ENCODE data around the gene SCAMP2.
"Not testable (repeated sequence)": the region's sequence is repeated elsewhere in the genome, so short reads cannot be mapped to it uniquely, and the experiment has no call there.

Gene SCAMP2

GRCh38 chr15:74890665-74890960 is 17.4 kb upstream of the SCAMP2 start:
- DNase-seq (ENCODE audit: low read depth) = no peak

DNA sequence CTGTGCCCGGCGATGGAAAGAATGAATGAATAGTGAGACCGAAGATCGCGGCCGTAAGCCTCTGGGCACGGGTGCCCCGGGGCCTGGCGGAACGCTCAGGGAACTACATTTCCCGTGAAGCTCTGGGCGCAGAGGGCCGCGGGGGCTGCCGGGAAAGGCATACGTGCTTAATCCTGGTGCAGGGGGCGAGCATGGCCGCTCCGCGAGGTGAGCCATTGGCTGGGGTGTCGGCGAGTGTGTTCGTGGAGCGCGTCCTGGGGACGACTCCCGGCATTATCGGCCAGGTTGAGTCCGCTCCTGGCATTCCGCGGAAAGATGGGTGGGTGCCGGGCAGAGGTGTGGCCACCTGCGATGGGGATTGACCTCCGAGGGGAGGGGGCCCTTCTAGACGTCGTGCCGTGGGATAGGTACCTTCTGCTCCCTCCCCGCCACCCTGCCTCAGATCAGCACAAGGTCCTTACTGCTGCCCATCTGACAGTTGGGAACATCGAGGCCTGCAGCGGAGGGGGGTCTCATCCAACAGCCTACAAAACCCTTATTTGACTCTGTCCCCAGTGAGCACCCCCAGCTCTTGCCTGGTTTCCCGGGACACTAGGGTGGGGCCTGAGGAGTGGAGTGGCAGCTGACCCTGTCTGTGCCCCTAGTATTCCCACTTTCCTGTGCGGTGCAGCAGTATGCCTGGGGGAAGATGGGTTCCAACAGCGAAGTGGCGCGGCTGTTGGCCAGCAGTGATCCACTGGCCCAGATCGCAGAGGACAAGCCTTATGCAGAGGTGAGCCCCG is 16.9 kb upstream of the SCAMP2 start, which contains the start of gene MPI:
TSS of gene MPI (plus strand) at position 160 of the 782 bp plus-strand sequence. CDS start at position 192, 32 bp downstream.
- DNase-seq (ENCODE audit: low read depth) = peak; percentile 68

- DNase-seq (ENCODE audit: low read depth) = no peak
These were observed 16.3 kb upstream of the SCAMP2 start for GRCh38 chr15:74889390-74889882.

- no peak for DNase-seq (ENCODE audit: low read depth)
These were observed 15.6 kb upstream of the SCAMP2 start for GRCh38 chr15:74888716-74889115.

DNA sequence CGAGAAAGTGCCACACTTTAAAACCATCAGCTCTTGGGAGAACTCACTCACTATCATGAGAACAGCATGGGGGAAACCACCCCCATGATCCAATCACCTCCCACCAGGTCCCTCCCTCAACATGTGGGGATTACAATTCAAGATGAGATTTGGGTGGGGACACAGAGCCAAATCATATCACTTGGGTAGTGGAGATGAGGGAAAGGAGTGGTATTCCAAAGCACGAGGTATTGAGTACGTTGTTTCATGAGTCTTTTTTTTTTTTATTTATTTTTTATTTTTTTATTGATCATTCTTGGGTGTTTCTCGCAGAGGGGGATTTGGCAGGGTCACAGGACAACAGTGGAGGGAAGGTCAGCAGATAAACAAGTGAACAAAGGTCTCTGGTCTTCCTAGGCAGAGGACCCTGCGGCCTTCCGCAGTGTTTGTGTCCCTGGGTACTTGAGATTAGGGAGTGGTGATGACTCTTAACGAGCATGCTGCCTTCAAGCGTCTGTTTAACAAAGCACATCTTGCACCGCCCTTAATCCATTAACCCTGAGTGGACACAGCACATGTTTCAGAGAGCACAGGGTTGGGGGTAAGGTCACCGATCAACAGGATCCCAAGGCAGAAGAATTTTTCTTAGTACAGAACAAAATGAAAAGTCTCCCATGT is 14.5 kb upstream of the SCAMP2 start:
- not testable (repeated sequence) for DNase-seq (ENCODE audit: low read depth)

DNA sequence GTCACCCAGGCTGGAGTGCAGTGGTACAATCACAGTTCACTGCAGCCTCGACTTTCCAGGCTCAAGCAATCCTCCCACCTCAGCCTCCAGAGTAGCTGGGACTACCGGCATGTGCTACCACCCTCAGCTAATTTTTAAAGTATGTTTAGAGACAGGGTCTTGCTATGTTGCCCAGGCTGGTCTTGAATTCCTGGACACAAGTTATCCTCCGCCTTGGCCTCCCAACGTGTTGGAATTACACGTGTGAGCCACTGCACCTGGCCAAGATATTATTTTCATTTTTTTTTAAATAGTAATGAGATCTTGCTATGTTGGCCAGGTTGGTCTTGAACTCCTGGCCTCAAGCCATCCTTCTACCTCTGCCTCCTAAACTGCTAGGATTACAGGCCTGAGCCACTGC is 12.3 kb upstream of the SCAMP2 start:
- no peak for DNase-seq (ENCODE audit: low read depth)

- no peak for DNase-seq (ENCODE audit: low read depth)
These were observed 11.5 kb upstream of the SCAMP2 start for GRCh38 chr15:74884428-74885223.

DNA sequence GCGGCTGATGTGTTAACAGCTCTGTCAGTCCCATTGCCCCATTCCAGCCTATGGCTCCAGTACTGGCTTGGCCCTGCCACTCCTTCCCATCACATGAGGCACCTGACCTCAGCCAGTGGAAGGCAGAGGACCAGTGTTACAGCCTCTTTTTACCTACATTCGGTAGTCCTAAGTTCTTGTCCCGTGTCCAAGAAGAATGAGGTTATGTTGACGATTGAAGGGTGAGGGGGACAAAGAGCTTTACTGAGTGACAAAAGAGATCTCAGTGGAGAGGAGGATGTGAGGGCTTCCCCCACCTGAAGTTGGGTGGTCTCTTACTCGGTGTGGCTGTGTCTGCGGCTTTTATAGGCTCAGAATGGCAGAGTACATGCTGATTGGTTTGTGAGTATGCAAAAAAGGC is 9.4 kb upstream of the SCAMP2 start:
- no peak for DNase-seq (ENCODE audit: low read depth)

DNA sequence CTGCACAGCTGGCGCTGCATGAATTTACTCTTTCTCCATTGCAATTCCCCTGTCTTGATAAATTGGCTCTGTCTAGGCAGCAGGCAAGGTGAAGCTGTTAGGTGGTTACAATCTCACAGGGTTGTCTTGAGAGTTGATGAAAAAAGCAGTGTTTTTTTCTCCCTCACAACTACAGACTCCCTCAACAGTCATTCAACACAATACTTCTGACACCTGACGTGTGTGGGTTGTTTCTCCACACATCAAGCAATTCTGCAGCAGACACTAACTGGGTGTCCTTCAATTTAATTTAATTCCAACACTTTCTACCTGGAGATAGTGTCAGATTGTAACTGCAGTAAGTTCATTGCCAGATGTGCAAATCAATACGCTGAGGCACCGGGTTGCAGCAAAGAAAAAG is 5.1 kb upstream of the SCAMP2 start:
- no peak for DNase-seq (ENCODE audit: low read depth)

GRCh38 chr15:74873756-74874424 is 725 bp upstream of the SCAMP2 start:
- no peak for DNase-seq (ENCODE audit: low read depth)

DNA sequence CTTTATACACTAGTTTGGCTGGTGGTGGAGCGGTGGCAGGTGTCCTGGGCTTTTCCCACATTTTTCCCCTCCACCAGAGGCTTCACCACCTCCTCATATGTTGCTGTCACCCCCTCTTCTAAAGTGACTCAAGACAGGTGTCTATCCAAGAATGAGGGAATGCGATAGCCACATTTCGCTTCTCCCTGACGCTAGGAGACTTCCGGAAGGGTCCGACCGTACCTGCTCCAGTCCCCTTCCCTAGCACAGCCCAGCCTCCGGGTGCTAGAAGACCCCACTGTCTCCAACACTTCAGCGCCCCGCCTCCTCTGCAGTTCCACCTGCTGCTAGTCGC is 496 bp downstream of the SCAMP2 start:
- no peak for DNase-seq (ENCODE audit: low read depth)

DNA sequence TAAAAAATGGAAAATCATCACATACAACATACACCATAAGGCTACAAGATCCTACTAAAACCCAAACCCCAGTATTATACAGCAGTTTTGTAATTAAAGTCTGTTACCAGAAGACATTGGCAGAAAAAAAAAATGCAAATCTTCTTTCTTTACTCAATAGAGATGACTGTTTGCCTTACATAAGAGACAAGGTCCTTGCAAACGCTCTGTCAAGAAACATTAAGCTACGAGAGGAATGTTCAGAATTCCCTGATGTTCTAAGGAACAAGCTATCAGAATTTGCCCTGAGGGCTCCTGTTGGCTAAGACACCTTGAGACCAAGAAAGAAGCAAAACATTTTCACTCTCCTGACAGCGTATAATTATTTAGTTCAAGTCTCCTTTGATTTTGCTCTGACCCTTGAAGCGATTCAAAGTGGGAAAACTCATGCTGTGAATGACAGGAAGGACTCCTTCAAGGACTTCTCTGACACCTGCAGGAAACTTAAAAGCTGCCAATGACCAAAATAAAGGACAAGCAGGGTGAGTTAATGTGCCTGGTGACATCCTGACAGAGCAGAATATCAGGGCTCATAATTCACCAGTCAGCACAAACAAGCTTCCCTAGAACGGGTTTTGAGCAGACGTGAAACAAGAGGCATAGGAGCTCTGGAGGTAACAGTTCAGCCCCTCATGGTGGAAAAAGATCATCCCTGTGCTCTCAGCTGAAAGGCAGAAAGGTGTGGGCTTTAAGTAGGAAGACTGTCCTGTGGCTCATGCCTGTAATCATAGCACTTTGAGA is 2.5 kb downstream of the SCAMP2 start:
- DNase-seq (ENCODE audit: low read depth) = peak; percentile 21

DNA sequence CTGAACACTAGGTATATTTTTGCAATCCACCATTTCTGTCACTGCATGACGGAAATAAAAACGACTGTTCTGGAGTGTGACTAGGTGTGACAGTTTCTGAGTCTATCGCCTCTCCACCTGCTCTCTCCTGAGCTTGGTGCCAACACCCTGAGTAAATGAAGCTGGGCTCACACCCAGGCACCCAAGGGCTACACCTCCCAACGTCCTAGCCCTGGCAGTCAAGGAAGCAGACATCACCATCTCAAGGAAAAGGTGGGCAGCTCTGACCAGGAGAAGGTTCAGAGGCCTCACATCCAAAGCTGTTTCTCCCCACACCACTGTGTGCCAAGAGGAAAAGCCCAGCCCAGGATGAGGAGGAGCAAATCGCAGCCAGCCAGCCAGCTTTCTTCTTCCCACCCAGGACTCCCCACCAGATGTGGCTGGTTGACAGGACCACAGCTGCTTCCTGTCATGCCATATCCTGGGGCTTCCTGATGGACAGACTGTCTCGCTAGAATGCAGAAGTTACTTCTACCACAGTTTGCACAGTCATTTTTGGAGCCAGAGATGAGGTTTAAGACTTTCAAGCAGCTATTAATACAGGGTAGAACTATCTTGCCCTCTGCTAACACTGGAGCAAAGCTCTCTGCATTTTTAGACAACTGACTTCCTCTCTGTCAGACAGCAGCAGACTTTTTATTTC is 3.3 kb downstream of the SCAMP2 start:
- no peak for DNase-seq (ENCODE audit: low read depth)

- DNase-seq (ENCODE audit: low read depth) = no peak
These were observed 3.8 kb downstream of the SCAMP2 start for GRCh38 chr15:74869372-74869725.

DNA sequence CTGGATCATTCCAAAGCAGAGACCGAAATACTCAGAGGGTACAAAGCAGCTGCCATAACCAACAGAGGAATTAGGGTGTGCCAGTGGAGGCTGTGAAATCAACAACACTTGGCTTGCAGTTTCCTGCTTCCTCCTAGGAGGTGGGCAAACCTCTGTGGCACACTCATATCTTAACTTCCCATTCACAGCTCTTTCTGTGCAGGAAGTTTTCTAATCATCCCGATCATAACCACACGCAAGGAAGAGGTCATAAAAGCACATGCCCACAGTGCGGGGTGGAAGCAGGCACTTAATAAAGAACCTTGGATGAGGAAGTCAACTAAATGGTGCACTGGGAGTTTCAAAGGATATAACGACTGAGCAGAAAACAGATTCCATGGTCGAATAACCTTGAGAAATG is 5.1 kb downstream of the SCAMP2 start:
- no peak for DNase-seq (ENCODE audit: low read depth)

DNA sequence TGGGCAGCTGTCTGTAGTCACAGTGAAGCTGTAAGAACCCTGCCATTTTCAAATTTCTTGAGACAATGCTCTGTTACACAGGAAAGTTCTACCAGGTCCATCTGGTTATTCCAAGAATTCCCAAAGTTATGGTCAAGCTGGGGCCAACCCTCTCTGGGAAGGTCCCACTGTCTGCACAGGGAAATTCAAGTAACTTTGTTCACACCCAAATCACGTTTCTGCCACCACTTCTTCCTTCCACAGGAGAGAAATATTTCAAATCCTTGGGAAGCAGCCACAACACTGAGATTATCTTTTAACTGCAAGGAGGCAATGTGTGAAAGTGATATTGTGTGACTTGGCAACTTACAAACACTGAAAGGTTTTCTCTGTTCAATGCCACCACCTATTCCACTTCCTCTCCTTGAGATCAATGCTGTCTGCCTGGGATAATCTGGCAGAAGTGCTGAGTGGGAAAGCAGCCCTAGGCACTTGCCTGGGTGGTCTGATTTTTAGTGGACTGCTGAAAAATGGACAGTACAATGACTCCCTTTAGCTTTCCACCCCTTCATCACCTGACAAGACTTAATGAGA is 5.6 kb downstream of the SCAMP2 start:
- DNase-seq (ENCODE audit: low read depth) = no peak

- DNase-seq (ENCODE audit: low read depth) = peak; percentile 33
These were observed 7.1 kb downstream of the SCAMP2 start for GRCh38 chr15:74866090-74866489.

GRCh38 chr15:74865316-74865715 is 7.8 kb downstream of the SCAMP2 start:
- DNase-seq (ENCODE audit: low read depth) = no peak

GRCh38 chr15:74864296-74864695 is 8.9 kb downstream of the SCAMP2 start:
- no peak for DNase-seq (ENCODE audit: low read depth)

DNA sequence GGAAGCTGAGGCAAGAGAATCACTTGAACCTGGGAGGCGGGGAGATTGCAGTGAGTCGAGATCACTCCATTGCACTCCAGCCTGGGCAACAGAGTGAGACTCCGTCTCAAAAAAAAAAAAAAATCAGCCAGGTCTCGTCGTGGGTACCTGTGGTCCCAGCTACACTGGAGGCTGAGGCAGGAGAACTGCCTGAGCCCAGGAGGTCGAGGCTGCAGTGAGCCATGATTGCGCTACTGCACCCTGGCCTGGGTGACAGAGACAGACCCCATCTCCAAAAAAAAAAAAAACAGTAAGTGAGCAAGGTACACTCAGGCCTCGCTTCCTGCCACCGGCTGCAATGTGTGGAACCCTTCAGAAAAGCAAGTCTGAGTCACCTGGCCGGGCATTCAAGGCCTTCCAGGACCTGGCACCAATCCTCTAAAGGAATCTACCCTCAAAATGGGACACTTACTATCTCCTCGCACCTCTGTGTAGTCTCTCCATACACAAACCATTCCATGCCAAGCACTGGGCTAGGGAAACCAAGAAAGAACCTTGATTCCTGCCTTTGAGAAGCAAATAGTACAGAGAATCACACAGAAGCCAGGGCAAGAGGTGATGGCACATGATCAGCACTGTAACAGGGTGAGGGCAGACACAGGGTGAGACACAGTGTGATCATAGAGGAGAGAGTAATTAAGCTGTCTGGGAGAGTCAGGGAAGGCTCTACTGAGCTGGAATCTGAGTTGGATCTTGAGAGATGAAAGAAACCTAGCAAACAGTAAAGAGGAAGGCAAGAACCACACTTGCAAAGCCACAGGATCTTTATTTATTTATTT is 9.7 kb downstream of the SCAMP2 start:
- no peak for DNase-seq (ENCODE audit: low read depth)

All from fibroblast of gingiva (primary cell).